HG03432 (cell line): ENCODE results near the gene PKDCC.
A peak's percentile ranks its signal among the peaks of the same experiment; 100 is the strongest.

ENCODE experiments used
- ATAC-seq: cut with Tn5 transposase; IDR thresholded peaks from one replicate; pipeline ENCODE4 v1.9.1; 2021; ENCODE audit warnings: mild to moderate bottlenecking, moderate library complexity; ENCODE audit not compliant: unreplicated experiment

PKDCC gene

GRCh38 chr2:42104621-42105020 is 56.8 kb downstream of the PKDCC start:
- no peak for ATAC-seq

GRCh38 chr2:42105330-42106256 is 57.8 kb downstream of the PKDCC start:
- peak; percentile 47 for ATAC-seq

- ATAC-seq: no peak
These were observed 58.5 kb downstream of the PKDCC start for GRCh38 chr2:42106257-42106816.

GRCh38 chr2:42107249-42108042 is 59.6 kb downstream of the PKDCC start:
- no peak for ATAC-seq
